Stimulated activated CD4-positive, alpha-beta T cell treated with anti-CD3 and anti-CD28 coated beads, TNF-alpha, amount 100 ng/mL, for 4 hours (primary cell): Measurements from ENCODE around the gene TRIM54.
"Not testable (repeated sequence)": the region's sequence is repeated elsewhere in the genome, so short reads cannot be mapped to it uniquely, and the experiment has no call there.

Source experiments
- DNase-seq, 3 experiments: peaks; one replicate each; pipeline ENCODE4 v3.0.0-alpha.2; 2020; ENCODE audit warnings: low read depth in 3 of 3

TRIM54 gene

DNA sequence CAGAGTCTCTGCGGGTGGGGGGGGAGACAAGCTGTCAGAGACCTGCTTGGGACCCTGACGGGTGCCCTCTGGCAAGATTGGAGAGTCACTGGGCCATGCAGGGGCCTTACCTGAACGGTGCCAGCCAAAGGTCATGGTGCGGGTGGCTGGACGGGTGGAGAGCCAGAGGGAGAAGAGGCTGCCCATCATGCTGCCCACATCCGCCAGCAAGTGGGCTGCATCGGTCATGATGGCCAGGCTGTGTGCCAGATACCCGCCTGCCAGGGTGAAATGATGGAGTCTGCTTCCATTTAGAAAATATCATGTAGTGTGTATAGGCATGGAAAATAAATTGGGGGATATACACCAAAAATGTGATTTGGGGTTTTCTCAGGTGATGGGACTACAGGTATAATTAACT, 24.2 kb upstream of the TRIM54 start:
- DNase-seq, result no peak

DNA sequence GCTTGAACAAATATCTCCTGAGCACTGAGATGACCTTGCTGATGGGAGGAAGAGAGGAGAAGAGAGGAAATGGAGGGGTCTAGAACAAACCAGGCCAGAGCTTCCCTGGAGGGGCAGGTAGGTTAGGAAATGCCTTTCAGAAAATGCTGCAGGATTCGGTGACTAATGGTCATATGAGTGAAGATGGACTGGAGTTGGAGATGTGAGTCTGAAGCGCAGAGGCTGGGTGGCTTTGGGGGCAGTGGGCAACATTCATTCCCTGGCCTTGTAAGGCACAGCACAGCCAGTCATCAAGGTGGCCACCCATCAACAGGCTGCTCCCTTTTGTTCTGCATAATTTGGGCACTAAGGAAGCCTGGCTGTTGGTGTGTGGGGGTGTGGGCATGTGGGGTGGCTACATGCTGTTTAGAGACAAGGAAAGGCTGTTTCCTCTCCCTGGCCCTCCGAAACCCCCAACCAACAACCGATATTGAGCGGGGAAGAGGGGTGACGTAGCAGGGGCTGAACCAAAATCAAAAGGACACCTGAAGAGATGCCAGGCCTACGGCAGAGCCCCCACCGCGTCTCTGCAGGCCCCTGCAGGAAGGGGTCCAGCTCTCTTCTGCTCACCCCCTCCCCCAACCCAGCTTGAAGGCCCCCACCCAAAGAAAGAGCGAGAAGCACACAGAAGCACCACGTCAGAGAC, 20.8 kb upstream of the TRIM54 start:
- no peak for DNase-seq

DNA sequence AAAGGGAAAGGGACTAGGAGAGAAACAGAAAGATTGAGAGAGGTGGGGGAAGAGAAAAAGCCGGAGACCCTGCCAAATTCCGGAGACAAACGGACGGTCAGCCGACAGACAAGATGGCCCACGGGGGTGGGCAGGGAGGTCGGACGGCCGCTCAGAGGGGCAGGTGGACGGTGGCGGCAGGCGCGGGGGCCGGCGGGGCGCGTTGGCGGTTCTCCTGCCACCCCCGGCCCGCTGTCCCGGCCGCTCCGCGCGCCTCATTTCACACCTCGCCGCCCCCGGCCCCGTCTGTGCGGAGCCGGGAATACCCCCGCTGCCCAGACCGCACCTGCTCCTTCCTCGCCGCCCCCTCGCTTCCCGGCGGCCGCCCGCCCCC, 20.3 kb upstream of the TRIM54 start:
- DNase-seq, result no peak

DNA sequence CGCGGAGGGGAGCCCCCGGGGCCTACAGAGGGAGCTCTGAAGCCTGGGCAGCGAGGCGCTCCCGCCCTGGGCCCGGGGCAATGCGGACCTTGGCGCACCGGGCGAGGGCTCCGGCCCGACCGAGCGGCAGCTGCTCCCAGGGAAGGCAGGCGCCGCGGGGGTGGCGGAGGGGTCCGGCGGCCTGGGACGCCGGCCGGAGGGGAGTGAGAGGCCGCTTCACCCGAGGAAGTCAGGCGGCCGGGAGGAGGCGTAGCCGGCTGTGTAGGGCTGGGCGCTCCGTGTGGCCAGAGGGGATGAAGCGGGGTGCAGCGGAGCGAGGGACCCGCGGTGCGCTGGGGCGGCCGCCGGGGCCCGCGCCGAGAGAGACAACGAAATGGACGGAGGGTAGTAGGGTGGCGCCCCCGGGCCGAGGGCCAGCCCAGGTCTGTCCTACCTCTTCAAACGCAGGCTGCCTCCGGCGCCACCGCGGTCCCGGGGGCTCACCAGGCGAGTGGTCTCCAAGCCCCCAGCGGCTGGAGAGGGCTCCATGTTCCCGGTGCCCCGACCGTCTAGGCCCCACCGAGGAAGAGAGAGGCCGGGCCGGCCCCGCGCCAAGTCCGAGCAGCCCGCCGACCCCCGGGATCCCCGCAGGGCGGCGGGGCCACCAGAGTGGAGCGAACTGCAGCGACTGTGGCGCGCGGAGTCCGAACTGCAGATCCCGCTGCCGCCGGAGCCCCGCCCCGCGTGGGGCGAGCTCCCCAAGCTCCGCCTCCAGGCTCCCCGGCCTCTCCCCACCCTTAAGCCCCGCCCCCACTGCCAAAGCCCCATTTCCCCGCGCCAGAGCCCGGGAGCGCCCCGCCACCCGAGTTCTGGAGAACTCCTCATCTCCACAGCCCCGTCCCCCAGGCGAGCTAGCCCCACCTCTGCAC, 19.6 kb upstream of the TRIM54 start, which contains the start of gene SLC30A3:
SLC30A3 (minus strand) TSS at position 669 of the 908 bp plus-strand sequence; CDS start at position 528, 141 bp downstream.
- DNase-seq, result peak; percentile 46 to 61 (median 51)

DNA sequence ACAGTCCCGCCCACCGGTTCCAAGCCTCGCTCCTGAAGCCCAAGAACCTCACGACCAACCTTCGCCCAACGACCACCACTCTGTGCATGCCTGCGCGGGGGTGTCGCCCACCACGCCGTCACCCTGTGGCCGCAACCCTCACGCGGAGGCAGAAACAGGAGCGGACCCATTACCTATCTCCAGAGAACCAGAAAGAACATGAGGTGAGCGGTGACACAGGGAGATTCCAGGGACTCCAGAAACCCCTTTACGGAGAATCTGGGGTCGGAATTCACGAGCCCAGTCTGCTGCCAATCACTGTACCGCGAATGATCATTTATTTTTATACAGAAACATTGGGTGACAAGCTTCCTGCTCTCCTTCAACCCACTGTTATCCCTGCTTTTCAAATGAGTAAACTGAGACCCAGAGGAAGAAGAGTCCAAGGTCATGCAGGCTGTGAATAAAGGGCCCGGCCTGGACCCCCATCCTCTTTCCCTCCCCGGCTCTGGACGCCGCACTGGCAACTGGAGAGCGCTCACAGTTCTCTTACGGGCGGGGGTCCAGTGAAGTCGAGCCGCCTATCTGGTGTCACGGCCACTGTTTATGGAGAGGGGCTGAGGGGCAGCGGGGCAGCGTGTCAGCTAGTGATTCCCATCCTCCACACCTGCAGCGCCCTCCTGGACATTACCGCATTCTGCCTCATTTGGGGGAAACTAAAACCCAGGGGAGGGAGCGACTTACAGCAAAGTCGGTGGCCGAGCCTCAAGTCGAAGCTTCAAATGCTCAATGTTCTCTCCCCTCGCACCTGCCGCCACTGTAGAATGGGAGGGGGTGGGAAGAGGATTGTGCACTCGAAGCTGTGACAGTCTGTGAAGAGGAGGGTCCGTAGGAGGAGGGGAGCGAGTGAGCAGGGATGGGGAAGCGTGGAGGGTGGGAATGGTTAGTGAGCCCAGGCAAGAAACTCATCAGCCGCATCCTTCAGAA, 18.7 kb upstream of the TRIM54 start:
- no peak for DNase-seq

DNA sequence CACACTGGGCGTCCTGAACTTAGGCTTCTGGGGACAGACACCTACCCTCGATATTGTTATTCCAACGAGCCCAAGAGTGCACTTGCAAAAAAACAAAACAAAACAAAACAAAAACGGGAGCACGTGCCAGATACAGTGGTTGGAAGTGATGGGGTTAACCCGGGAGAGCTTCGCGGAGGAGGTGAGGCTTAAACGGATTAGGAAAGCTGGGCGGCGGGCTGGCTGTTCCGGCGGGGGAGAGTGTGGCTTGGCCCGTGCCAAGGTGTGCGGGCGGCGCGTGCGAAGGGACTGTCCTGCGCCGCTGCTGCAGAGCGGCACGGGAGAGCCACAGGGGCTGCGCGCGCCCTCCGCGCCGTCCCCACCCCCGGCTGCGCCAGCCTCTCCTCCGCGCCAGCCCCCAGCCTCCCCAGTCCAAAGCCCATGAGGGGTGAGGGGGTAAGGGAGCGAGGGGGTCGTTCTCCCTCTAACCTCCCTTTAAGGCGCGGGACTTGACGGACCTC, 17.9 kb upstream of the TRIM54 start:
- no peak for DNase-seq

DNA sequence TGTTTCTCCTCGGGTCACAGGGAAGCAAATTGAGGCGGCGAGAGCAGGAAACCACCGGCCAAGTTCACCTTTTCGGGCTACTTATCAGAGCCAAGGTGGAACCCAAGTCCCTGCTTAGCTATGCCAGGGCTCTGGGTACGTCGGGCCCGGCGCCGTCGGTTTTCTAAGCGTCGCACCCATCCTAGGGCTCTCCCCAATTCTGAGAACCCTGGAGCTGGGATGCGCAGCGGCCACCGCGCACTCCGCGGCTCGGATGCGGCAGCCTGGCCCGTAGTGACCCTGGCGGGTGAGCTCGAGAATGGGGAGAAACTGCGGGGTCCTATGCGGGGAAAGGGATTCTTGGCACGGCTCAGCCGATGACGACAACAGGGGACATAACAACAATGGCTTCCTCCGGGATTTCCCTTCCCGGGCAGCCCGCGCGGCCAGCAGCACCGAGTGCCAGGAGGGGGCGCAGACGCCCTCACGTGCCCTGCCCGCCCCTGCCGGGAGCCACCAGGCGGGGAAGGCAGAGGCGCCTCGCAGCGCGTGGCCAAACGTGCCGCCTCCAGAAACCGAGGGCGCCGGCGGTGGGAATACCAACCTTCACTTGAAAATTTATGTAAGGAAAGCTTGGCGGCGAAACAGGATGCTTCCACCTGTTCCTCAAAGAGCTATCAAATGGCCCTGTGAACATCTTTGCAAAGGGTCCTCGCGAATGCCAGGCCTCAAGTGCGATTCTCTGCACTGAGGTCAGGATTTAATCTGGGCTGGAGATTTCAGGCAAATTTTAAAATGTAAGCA, 17.3 kb upstream of the TRIM54 start:
- DNase-seq, result peak in 2 of 3 experiments; percentile 31 to 37

DNA sequence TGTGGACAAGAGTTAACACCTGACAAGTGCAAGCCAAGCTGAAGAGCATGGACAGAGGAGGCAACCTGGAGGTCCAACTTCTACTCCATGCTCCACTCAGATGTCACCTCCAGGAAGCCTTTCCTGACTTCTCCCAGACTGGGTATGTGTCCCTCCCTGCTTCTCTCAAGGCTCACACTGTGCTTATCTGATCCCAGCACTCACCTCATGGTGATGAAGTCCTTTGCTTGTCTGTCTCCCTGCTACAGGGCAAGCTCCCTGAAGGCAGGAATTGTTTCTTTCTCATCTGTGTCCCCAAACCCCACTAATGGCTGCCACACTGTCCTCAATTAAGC, 16.7 kb upstream of the TRIM54 start:
- no peak for DNase-seq

DNA sequence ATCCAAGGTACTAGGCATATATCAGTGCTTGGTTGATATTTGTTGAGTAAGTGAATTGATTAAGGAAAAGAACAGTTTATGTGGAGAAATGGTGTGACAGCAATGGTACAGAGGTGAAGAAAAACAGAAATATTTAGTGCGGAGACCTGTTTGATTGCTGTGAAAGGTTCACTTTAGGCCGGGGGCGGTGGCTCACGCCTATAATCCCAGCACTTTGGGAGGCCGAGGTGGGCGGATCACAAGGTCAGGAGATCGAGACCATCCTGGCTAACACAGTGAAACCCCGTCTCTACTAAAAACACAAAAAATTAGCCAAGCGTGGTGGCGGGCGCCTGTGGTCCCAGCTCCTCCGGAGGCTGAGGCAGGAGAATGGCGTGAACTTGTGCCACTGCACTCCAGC, 13.9 kb upstream of the TRIM54 start:
- DNase-seq, result not testable (repeated sequence)

DNA sequence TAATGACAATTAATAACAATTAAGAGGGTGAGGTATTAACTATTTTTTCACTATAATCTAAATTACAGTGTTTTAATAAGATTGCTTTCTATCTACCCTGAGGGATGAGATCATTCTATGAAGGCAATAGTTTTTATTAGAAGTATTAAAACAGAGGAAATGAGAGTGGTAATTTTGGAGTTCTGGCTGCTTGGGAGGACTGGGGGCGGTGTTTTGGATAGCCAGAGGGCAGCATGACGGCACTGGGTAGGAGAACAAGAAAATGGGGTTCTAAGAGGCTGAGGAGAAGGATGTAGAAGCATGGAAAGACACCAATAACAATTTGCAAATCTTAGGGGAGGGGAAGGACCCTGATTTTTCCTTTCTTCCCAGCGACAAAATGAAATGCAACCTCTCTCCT, 12.1 kb upstream of the TRIM54 start:
- DNase-seq, result no peak

DNA sequence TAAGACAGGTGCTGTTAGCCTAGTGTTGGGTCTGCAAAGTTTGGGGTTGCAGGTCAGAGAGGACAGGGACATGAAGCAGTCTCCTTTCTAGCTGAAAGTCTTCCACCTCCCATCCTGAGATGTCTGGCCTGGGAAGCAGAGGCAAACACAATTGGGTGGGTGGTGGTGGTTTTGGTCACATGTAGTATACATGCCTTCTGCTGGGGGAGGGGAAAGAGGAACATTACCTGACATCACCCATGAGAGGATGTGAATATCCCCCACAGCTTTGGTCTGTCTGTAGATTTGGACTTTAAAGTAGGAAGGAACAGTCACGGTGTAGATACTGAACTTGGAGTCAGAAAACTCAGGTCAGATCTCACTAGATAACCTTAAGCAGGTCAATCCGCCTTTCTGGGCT, 11.6 kb upstream of the TRIM54 start:
- no peak for DNase-seq

DNA sequence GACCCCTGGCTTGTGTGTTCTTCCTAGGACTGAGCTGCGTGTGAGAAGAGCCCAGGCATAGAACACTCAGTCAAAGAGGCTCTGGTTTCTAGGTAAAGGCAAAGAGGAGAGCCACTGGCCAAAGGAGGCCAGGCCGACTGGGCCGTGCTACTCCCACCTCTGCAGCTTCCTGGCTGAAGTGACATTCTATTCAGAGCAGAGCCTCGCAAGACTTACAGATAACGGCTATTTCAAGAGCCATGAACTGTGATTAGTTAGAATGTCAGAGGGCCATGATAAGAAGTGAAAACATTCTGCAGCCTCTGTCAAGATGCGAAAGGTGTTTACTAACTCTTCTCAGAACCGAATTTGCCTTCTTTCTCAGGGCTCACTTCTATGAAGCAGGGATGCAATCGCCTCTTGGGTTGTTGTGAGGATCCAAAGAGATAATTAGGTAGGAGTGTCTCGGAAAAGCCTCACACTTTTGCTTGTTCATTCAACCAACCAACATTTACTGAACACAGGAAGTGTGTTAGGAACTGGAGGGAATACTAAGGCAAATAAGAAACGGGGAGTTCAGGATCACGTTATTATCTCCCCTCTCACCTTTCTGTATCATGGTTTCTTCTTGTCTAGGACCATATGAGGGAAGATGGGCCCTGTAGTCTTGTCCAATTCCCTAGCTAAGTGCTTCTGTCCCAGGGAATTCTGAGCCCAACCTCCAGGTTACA, 10.4 kb upstream of the TRIM54 start:
- DNase-seq, result no peak

DNA sequence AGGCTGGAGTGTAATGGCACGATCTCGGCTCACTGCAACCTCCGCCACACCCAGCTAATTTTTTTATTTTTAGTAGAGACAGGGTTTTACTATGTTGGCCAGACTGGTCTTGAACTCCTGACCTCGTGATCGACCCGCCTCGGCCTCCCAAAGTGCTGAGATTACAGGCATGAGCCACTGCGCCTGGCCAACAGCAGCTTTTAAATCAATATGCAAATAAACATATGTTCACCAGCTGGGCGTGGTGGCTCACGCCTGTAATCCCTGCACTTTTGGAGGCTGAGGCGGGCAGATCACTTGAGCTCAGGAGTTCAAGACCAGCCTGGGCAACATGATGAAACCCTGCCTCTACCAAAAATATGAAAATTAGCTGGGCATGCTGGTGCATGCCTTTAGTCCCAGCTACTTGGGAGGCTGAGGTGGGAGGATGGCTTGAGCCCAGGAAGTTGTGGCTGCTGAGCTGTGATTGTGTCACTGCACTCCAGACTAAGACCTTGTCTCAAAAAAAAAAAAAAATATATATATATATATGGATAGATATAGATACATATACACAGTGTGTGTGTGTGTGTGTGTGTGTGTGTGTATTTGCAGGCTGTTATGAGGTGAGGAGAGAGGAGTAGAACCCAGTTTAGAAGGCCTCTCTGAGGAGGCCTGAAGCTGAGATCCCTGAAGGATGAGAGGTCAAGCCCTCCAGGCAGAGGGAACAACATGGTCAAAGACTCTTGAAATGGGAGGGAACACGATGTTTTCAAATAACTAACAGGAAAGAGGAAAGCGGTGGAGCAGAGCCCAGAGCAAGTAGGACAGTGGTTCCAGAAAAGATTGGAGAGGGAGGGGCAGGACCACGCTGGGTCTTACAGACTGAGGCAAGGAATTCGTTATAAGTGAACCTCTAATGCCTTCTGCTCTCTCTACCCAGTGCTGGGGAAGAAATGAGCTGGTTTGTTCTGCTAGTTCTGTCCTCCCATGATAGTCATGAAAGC, 9.4 kb upstream of the TRIM54 start:
- not testable (repeated sequence) for DNase-seq

DNA sequence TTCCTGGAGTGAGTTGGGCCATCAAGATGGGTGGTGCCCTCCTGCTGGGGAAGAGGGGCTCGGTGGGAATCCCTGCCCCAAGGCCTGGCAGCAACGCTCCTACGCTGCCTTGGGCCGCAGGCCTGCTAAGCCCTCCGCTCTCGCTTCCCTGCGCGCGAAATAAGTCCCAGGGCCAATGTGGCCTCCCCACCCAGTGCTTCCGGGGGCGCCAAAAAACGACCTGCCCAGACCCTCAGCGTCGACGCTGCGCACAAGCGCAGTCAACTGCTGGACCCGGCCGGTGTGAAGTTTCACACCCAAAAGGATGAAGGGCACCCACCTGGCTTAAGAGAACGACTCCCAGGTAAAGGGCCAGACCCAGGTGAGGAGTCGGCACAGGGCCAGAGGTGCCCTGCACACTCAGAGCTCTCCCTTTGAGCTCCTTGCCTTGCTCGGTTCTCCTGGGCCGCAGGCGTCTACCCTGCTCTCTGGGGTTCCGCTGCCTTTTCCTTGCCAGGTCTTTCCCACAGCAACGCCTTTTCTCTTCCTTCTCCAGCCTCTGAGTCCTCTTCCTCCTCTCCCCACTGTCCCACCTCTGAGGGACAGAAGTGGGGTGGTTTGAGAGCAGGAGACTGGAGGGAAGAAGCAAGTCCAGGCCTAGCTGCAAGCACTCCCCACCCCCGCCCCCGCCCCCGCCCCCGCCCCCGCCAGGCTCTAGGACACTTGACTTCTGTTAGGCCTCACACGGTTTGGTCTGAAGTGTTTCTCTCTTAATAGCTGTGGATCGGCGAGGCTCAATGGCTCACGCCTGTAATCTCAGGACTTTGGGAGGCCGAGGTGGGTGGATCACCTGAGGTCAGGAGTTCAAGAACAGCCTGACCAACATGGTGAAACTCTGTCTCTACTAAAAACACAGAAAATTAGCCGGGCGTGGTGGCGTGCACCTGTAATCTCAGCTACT, 6.7 kb upstream of the TRIM54 start, which contains the start of gene DNAJC5G:
DNAJC5G (plus strand) TSS at position 223 of the 940 bp plus-strand sequence. CDS start 1,296 bp downstream, outside the sequence.
- DNase-seq, result no peak

DNA sequence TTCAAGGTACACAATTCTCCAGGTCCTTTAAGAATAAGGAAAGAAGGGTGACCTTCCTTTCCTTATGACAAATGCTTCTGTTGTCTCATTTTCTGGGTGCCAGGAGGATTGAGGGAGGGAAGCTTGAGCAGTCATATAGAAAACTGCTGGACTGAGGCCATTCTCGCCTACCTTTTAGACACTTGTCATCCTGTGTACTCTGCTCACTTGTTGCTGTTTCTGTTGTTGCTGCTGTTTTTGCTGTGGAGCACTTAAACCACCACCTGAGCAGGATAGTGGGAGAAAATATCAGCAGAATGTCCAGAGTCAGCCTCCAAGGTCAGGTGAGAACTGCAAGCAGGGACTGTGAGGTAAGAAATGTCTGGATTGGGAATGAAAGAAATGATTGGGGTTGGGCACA, 4.2 kb upstream of the TRIM54 start:
- no peak for DNase-seq

DNA sequence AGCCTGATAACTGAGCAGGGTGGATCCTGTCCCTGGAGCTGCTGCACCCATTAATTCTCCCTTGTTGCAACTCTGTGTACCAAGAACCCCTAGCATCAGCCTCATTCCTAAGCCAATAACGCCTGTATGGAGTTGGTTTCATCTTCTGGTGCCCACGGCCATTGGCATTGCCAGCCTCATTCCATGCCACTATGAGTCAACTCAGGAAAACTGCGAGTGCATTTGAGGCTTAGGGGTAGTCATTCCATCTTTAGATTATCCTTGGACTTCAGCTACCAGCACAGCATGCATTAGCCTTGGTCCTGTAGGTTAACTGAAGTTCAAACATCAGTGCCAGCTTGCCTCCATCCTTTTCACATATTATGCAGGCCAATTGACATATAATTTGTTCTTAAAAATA, 1.4 kb upstream of the TRIM54 start:
- DNase-seq, result no peak

DNA sequence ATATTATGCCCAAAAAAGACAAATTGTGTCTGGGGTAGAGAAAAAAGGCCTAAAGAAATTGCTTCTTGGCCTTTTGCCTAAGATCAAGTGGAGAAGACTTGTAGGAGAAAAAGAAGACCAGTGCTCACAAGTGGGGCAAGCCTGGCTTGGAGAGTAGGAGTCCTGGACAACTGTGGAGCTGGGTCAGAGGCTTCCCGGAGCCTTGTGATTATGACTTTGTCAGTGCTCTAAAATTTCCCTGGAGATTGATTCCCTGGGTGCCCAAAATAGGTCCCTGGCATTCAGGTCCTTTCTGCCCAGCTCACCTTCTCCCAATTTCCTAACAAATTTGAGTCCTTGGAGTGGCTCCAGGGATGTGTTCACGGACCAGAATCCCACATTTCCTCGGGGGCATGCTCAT, 787 bp upstream of the TRIM54 start:
- no peak for DNase-seq

DNA sequence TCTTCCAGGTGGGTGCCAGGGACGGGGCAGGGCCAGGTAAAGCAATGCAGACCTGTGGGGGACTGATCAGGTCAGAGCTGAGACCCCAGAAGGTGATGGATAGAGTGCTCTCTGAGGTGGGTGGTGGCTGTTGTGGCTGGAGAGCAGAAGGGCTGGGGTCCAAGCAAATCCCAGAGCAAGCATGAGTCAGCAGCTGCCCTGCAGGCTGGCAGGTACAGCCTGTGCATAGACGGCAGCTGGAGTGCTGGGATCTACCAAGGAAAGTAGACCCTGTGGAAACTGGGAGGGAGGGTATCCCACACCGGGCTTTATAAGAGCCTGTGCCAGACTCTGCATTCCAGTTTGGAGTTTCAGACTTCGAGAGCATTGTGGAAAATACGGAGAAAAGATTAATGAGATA, 663 bp downstream of the TRIM54 start:
- no peak for DNase-seq
